Neural cell (in vitro differentiated cells): ENCODE measurements around the gene PDAP1. TPM values are rescaled to one million over a fixed set of nuclear protein-coding genes. Genes with fewer than 3 reads are reported as not detected.

Experiments used
- H2AFZ ChIP-seq: fragments of 200-600, 300-800 bp; sonication (generic), shearing (Covaris generic); 2 replicates; pipeline ENCODE4 v1.6.0; 2014; ENCODE audit warnings: low read depth, mild to moderate bottlenecking, antibody characterized with exemption, low read length, moderate library complexity
- H3F3A ChIP-seq: fragments of 200-600 bp; shearing (Covaris generic); 2 replicates; pipeline ENCODE4 v1.6.1; 2016; ENCODE audit warnings: mild to moderate bottlenecking, moderate library complexity, mixed read lengths, antibody characterized with exemption, low read length; ENCODE audit not compliant: insufficient read depth, poor library complexity, severe bottlenecking
- H3K27ac ChIP-seq: fragments of 200-600, 300-800 bp; sonication (generic), shearing (Covaris generic); 2 replicates; pipeline ENCODE4 v1.5.1; 2014; ENCODE audit warnings: mild to moderate bottlenecking, low read length, moderate library complexity
- H3K27me3 ChIP-seq: fragments of 300-800, 200-600 bp; sonication (generic), shearing (Covaris generic); 2 replicates; pipeline ENCODE4 v1.6.0; 2014; ENCODE audit warnings: mild to moderate bottlenecking, low read depth, low read length, moderate library complexity; ENCODE audit not compliant: insufficient read depth
- H3K36me3 ChIP-seq: fragments of 300-800, 200-600 bp; sonication (generic), shearing (Covaris generic); 2 replicates; pipeline ENCODE4 v1.5.1; 2014; ENCODE audit warnings: mild to moderate bottlenecking, antibody characterized with exemption, low read length, moderate library complexity; ENCODE audit not compliant: insufficient read depth
- H3K4me2 ChIP-seq: fragments of 300-800, 200-600 bp; sonication (generic), shearing (Covaris generic); 2 replicates; pipeline ENCODE4 v1.6.0; 2014; ENCODE audit warnings: mild to moderate bottlenecking, low read length
- H3K4me3 ChIP-seq: fragments of 300-800, 200-600 bp; sonication (generic), shearing (Covaris generic); 2 replicates; pipeline ENCODE4 v1.5.1; 2014; ENCODE audit warnings: mild to moderate bottlenecking, low read length, moderate library complexity
- H3K79me2 ChIP-seq: fragments of 200-600 bp; shearing (Covaris generic); replicated peaks from 2 replicates; pipeline ENCODE4 v1.6.0; 2014; ENCODE audit warnings: mild to moderate bottlenecking, low read length, moderate library complexity; ENCODE audit not compliant: insufficient read depth
- H3K9ac ChIP-seq: fragments of 300-800, 200-600 bp; sonication (generic), shearing (Covaris generic); 2 replicates; pipeline ENCODE4 v1.6.1; 2016; ENCODE audit warnings: mild to moderate bottlenecking, low read length, mixed read lengths
- H3K9me2 ChIP-seq: fragments of 200-600 bp; shearing (Covaris generic); 2 replicates; pipeline ENCODE4 v1.6.1; 2016; ENCODE audit warnings: mild to moderate bottlenecking, low read length, mixed read lengths; ENCODE audit not compliant: insufficient read depth
- H3K9me3 ChIP-seq: fragments of 200-600, 300-800 bp; sonication (generic), shearing (Covaris generic); 2 replicates; pipeline ENCODE4 v1.6.1; 2016; ENCODE audit warnings: mild to moderate bottlenecking, mixed run types, low read length, moderate library complexity, mixed read lengths
- H4K20me1 ChIP-seq: fragments of 200-600 bp; shearing (Covaris generic); 2 replicates; pipeline ENCODE4 v1.6.1; 2016; ENCODE audit warnings: mild to moderate bottlenecking, mixed run types; ENCODE audit not compliant: insufficient read depth
- EP300 ChIP-seq: fragments of 450-650 bp; conservative IDR thresholded peaks from 2 replicates; pipeline ENCODE4 v1.6.1; 2014; ENCODE audit warnings: antibody characterized with exemption, mild to moderate bottlenecking, moderate library complexity; ENCODE audit not compliant: poor library complexity, severe bottlenecking
- EZH2 ChIP-seq: fragments of 200-600, 300-800 bp; shearing (Covaris generic), sonication (generic); IDR thresholded peaks from 2 replicates; pipeline ENCODE4 v1.6.1; 2014; ENCODE audit warnings: antibody characterized with exemption, low read length, borderline replicate concordance, mild to moderate bottlenecking; ENCODE audit not compliant: insufficient read depth, poor library complexity, severe bottlenecking
- MXI1 ChIP-seq: fragments of 450-650 bp; conservative IDR thresholded peaks from 2 replicates; pipeline ENCODE4 v1.6.1; 2014; ENCODE audit warnings: antibody characterized with exemption, mild to moderate bottlenecking; ENCODE audit not compliant: poor library complexity, severe bottlenecking
- POLR2AphosphoS5 ChIP-seq: IDR thresholded peaks from 2 replicates; pipeline ENCODE4 v1.6.1; 2012
- RAD21 ChIP-seq: fragments of 450-650 bp; conservative IDR thresholded peaks from 2 replicates; pipeline ENCODE4 v1.6.1; 2014; ENCODE audit warnings: antibody characterized with exemption, mild to moderate bottlenecking, moderate library complexity
- SMC3 ChIP-seq: fragments of 450-650 bp; conservative IDR thresholded peaks from 2 replicates; pipeline ENCODE4 v1.6.1; 2014; ENCODE audit warnings: antibody characterized with exemption, mild to moderate bottlenecking, moderate library complexity; ENCODE audit not compliant: poor library complexity
- TAF1 ChIP-seq: IDR thresholded peaks from 2 replicates; pipeline ENCODE4 v1.6.1; 2012; ENCODE audit warnings: low read depth
- polyA plus RNA-seq: library from polyadenylated mRNA; depleted of rRNA; stranded (reverse); fragments of >200 nt; gene quantifications from 2 replicates; pipeline ENCODE4 v1.2.3, GENCODE V29; 2014
- TF ChIP-seq, protein P1 (sequence below): IDR thresholded peaks from 2 replicates; pipeline ENCODE4 v1.6.1; 2012; ENCODE audit warnings: borderline replicate concordance
- TF ChIP-seq, protein P2 (sequence below): fragments of 450-650 bp; IDR thresholded peaks from 2 replicates; pipeline ENCODE4 v1.5.1; 2014; ENCODE audit warnings: antibody characterized with exemption, mild to moderate bottlenecking, moderate library complexity; ENCODE audit not compliant: poor library complexity, severe bottlenecking

PDAP1 gene
- polyA plus RNA-seq, 1 donor from 2014 or later: 185 TPM

GRCh38 chr7:99422186-99422585, 13.8 kb upstream of the PDAP1 start:
- Histone ChIP-seq H3K4me3 (no peak overlapping the region), H4K20me1 (no peaks in the 10 kb centered on the region), H3K9me2 (no peaks in the 10 kb centered on the region), H3K9me3 (no peaks in the 10 kb centered on the region), H3F3A (no peaks in the 10 kb centered on the region), H2AFZ (no peak overlapping the region), H3K36me3 (no peaks in the 10 kb centered on the region), H3K27me3 (no peaks in the 10 kb centered on the region), H3K27ac (no peak overlapping the region), H3K79me2 (no peaks in the 10 kb centered on the region), H3K9ac (no peak overlapping the region), H3K4me2 (no peak overlapping the region)
- TF ChIP-seq SMC3 (no peak), EZH2 (no peak), MXI1 (no peak), EP300 (no peak), RAD21 (no peak), TAF1 (no peak), POLR2AphosphoS5 (no peak)
- TF ChIP-seq, protein P1, sequence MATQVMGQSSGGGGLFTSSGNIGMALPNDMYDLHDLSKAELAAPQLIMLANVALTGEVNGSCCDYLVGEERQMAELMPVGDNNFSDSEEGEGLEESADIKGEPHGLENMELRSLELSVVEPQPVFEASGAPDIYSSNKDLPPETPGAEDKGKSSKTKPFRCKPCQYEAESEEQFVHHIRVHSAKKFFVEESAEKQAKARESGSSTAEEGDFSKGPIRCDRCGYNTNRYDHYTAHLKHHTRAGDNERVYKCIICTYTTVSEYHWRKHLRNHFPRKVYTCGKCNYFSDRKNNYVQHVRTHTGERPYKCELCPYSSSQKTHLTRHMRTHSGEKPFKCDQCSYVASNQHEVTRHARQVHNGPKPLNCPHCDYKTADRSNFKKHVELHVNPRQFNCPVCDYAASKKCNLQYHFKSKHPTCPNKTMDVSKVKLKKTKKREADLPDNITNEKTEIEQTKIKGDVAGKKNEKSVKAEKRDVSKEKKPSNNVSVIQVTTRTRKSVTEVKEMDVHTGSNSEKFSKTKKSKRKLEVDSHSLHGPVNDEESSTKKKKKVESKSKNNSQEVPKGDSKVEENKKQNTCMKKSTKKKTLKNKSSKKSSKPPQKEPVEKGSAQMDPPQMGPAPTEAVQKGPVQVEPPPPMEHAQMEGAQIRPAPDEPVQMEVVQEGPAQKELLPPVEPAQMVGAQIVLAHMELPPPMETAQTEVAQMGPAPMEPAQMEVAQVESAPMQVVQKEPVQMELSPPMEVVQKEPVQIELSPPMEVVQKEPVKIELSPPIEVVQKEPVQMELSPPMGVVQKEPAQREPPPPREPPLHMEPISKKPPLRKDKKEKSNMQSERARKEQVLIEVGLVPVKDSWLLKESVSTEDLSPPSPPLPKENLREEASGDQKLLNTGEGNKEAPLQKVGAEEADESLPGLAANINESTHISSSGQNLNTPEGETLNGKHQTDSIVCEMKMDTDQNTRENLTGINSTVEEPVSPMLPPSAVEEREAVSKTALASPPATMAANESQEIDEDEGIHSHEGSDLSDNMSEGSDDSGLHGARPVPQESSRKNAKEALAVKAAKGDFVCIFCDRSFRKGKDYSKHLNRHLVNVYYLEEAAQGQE: no peak
- TF ChIP-seq, protein P2, sequence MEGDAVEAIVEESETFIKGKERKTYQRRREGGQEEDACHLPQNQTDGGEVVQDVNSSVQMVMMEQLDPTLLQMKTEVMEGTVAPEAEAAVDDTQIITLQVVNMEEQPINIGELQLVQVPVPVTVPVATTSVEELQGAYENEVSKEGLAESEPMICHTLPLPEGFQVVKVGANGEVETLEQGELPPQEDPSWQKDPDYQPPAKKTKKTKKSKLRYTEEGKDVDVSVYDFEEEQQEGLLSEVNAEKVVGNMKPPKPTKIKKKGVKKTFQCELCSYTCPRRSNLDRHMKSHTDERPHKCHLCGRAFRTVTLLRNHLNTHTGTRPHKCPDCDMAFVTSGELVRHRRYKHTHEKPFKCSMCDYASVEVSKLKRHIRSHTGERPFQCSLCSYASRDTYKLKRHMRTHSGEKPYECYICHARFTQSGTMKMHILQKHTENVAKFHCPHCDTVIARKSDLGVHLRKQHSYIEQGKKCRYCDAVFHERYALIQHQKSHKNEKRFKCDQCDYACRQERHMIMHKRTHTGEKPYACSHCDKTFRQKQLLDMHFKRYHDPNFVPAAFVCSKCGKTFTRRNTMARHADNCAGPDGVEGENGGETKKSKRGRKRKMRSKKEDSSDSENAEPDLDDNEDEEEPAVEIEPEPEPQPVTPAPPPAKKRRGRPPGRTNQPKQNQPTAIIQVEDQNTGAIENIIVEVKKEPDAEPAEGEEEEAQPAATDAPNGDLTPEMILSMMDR: no peak

DNA sequence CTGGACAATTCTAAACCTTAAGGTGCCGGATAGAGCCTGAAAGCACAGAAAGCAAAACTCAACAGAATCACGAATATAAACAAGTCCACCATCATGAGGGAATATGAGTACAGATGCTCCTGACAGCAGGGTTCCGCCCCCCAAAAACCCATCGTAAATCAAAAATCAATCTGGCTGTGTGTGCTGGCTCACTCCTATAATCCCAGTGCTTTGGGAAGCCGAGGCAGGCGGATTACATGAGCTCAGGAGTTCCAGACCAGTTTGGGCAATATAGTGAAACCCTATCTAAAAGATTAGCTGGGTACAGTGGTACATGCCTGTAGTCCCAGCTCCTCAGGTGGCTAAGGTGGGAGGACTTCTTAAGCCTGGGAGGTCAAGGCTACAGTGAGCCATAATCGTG, 12.6 kb upstream of the PDAP1 start:
- TF ChIP-seq EZH2: no peak
- TF ChIP-seq TAF1: no peak
- TF ChIP-seq RAD21: no peak
- no peak for TF ChIP-seq EP300
- TF ChIP-seq MXI1: no peak
- no peak for TF ChIP-seq POLR2AphosphoS5
- TF ChIP-seq, protein P1: no peak
- no peaks in the 10 kb centered on the region for H3K36me3 ChIP-seq
- H3F3A ChIP-seq: no peaks in the 10 kb centered on the region
- H3K27ac ChIP-seq: no peak overlapping the region
- no peak overlapping the region for H3K9ac ChIP-seq
- H2AFZ ChIP-seq: no peak overlapping the region
- no peaks in the 10 kb centered on the region for H3K27me3 ChIP-seq
- H3K79me2 ChIP-seq: no peaks in the 10 kb centered on the region
- H3K9me3 ChIP-seq: no peaks in the 10 kb centered on the region
- H3K4me3 ChIP-seq: no peak overlapping the region
- no peaks in the 10 kb centered on the region for H4K20me1 ChIP-seq
- H3K4me2 ChIP-seq: no peak overlapping the region
- no peaks in the 10 kb centered on the region for H3K9me2 ChIP-seq
